Measurements from ENCODE around the gene CELF6.

Gene CELF6

GRCh38 chr15:72319985-72320671 lies at the start of gene CELF6:
CELF6 (minus strand) TSS chr15:72320157; CDS start chr15:72319874, 283 bp downstream.
- no peak for DNase-seq

DNA sequence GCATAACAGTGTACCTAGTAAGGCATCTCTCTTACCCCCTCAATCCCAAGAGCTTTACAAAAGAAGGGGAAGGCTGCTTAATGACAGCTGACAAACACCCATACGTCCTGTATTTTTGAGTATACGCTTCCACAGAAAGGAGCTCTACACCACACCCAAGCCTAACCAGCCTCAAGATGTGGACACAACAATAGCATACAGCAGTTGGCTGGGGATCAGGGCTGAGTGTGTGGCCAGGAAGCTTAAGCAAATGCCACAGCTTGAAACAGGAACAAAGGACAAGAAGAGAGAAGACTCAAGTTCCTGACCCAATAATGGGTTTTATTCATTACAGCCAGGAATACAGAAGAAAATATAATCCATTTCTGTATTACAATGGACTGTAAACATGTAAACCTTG lies 48.9 kb upstream of the CELF6 start:
- no peak for DNase-seq

- DNase-seq = no peak
These were observed 48.4 kb upstream of the CELF6 start for GRCh38 chr15:72368325-72368724.

DNA sequence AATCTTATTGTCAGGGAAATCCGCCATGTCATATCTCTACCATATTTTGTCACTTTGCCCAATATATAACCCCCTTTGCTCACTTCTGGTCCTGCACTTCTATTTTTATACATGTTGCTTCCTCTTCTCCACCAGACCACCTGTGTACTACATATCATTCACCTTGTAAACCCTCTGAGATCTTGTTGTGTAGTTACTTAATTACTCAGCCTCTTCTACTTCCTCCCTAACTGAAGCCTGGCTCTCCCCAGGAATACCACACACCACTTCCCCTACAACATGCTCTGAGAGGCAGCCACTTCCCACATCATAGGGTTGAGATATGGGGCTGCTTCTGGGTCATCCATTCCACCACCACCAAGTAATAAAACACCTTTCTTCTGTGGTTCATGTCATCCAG lies 45.9 kb upstream of the CELF6 start:
- no peak for DNase-seq

GRCh38 chr15:72361176-72361575 lies 41.2 kb upstream of the CELF6 start:
- no peak for DNase-seq

DNA sequence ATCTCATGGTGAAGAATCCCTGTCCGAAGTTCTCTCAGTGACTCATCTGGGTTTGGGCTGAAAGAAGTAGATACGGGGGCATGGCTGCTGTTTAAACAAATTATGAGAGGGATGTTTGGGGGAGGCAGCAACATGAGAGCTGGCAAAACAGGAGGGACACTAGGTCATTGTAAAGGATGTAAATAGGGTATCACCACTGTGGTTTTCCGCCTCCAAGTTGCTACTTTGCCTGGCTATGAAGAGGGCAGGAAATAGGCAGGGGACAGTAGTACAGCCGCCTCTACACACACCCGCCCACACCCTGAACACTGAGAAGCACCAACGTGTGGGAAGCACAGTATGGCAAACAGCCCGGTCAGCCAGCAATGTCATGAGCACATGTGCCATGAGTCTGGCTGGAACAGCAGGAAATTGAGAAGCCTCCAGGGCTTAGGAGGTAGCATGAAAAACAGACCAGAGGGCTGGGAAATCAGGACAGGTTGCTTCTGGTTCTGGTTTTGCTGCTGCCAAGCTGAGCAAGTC lies 38.8 kb upstream of the CELF6 start:
- DNase-seq = no peak

GRCh38 chr15:72358121-72358520 lies 38.2 kb upstream of the CELF6 start:
- no peak for DNase-seq

- DNase-seq = no peak
These were observed 34.5 kb upstream of the CELF6 start for GRCh38 chr15:72354496-72354895.

GRCh38 chr15:72353266-72353665 lies 33.3 kb upstream of the CELF6 start:
- DNase-seq = no peak

- DNase-seq = no peak
These were observed 25.8 kb upstream of the CELF6 start for GRCh38 chr15:72345806-72346205.

DNA sequence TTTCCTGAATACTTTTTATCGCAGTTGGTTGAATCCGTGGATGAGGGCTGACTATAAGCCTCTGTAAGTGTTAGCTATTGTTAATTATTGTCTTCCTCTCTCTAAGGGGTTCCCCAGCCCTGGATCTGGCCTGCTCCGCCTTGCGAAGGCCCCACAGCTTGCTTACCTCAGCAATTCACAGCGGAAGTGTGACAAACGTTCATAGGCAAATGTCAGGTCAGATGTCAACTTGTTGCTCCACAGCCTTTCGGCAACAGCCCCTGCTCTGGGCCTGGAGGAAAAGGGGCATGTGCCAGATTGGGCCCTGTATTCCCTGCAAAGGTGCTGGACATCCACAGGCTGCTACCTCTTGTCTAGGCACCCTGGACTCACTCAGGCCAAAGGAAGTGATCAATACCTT lies 25.3 kb upstream of the CELF6 start:
- DNase-seq = no peak

DNA sequence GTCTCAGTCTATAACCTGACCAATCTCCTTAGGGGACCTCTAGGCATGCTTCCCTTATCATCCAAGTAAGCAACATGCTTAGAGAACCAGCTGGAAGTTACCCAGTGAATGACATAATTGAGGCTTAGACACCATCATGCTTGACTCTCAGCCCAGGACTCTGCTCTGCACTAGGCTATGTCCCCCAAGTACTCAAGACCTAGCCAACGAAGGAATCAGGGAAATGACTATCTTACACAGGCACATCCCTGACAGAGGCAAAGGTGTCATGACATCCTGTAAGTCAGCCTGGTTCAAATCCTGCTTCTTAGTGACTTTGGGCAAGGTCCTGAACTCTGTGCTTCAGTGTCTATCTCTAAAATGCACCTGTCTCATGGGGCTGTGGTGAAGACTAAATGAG lies 24.6 kb upstream of the CELF6 start:
- no peak for DNase-seq

GRCh38 chr15:72342385-72342784 lies 22.4 kb upstream of the CELF6 start:
- DNase-seq = no peak

GRCh38 chr15:72341361-72341760 lies 21.4 kb upstream of the CELF6 start:
- no peak for DNase-seq

DNA sequence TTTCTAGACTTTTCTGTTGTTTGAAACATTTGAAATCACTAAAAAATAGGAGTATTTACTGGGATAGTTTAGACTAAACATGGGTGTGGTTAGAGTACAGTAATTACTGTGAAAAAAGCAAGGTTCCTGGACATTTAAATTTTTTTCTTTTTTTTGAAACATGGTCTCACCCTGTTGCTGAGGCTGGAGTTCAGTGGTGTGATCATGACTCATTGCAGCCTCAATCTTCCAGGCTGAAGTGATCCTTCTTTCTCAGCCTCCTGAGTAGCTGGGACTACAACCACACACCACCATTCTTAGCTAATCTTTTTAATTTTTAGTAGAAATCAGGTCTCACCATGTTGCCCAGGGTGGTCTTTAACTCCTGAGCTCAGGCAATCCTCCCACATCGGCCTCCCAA lies 20.4 kb upstream of the CELF6 start:
- no peak for DNase-seq

GRCh38 chr15:72339777-72340177 lies 19.8 kb upstream of the CELF6 start:
- DNase-seq = peak; percentile 47

DNA sequence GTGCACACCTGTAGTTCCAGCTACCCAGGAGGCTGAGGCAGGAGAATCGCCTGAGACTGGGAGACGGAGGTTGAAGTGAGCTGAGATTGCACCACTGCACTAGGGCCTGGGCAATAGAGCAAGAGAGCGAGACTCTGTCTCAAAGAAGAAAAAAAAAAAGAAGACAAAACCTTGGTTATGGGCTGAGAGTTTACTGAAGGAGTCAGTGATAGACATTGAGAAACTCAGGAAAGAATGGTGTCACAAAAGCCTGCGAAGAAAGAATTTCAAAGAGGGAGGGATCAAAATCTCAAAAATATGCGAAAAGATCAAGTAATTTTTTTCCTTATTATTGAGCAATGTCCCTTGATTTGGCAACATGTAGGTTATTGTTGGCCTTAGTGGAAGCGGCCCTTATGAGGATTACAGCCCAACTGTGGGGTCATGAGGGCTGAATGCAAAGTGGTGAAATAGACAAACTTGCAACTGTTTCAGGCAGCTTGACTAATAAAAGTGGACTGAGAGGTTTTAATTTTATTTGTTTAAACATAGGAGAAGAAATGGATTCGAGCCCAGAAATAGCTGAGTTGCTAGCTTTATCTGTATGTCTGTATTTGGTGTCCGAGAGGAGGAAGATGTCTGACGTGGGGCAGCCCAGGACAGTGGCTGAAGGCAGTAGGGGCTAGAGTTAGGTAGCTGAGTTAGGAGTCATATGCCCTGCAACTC lies 18.8 kb upstream of the CELF6 start:
- no peak for DNase-seq

DNA sequence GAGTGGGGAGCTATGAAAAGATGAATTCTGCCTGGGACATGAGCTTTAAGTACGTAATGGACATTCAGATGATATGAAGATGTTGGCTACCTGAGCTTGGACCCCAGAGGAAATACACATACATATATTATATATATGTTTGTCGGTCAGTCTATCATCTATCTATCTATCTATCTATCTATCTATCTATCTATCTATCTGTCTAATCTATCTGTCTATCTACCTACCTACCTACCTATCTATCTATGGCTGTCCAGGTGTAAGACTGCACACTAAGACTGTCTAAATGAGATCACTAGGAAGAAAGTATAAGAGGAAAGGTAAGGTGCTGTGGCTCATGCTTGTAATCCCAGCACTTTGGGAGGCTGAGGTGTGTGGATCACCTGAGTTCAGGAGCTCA lies 18.2 kb upstream of the CELF6 start:
- DNase-seq = no peak

DNA sequence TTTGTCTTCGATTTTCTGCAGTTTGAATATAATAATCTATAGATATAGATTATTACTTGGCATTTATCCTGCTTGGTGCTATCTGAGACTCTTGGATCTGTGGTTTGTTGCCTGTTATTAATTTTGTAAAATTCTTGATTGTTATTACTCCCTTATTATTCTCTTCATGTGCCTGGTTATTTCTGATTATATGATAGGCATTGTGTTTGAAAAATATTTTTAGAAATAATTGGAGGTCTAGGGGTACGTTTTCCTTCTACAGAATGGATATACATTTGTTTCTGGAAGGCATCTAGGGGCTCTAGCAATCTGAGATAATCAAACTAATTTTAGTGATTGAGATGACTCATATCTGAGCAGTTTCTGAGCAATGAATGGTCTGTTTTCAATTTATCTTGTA lies 14.9 kb upstream of the CELF6 start:
- DNase-seq = no peak

GRCh38 chr15:72331021-72331420 lies 11.1 kb upstream of the CELF6 start:
- DNase-seq = no peak

DNA sequence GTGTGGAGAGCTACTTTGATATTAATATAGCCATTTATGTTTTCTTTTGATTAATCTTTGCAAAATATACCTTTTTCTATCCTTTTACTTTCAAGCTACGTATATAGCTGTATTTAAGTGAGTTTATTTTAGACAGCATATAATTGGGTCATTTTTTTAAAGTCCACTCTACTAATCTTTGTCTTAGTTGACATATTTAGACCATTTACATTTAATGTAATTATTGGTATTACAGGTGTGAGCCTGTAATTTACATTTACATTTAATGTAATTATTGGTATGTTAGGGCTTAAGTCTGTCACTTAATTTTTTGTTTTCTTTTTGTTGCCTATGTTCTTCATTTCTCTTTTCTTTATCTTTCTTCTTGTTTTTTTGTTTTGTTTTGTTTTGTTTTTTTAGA lies 3.8 kb upstream of the CELF6 start:
- no peak for DNase-seq

DNA sequence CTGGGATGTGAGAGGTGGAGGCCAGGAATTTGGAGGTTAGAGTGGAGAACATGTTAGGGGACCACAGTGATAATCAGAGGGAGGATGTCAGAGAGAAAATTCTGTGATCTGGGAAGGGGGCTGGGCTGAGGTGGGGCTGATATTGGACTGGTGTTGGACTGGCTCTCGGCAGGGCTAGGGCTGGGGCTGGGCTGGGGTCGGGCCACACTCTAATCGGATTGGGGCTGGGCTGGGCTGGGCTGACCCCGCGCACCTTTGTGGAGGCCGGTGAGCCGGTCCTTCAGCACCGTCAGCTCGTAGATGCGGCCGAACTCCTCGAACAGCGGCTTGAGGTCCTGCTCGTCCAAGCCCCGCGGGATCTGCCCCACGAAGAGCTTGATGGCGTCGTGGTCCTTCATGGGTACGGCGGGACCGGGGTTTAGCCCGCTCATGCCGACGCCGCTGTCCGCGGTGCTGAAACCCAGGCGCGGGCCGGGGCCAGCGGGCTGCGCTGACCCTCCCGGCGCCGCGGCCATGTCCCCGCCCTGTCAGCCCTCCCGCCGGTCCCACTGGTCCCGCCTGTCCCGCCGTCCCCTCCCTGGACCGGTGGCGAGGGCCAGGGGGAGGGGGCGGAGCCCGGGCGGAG lies 485 bp downstream of the CELF6 start:
- no peak for DNase-seq

DNA sequence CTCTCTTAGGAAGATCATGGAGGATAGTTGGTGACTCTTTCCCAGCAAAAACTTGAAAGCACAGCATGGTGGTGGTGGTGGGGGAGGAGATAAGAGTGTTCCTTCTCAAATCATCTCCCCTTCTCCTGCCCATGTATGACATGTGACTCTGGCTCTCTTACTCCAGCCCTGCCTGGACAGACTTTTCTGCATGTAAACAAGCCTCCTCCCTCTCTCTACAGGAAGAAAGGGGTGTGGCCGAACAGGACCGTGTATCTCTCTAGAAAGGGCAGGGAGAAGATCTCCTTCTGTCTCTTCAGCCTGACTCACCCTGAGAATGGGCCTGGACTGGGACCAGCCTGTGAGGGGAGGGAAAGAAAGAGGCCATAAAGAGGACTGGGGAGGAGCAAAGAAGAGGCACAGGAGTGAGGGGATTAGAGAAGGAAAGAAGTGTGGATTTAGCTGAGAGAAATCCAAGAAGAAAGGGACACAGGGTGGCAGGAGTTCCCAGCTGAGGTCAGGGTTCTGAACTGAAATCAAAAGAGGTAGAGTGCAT lies 1.5 kb downstream of the CELF6 start:
- no peak for DNase-seq
